ENCODE results near the gene LIFR.
"Not testable (repeated sequence)": the region's sequence is repeated elsewhere in the genome, so short reads cannot be mapped to it uniquely, and the experiment has no call there.

The LIFR gene

GRCh38 chr5:38576442-38576841, 20.0 kb upstream of the LIFR start:
- TF ChIP-seq CTCF (IDR thresholded peaks at IDR 0.05; ENCODE audit: low read depth, low read length) = no peak
- no peak overlapping the region for H3K4me3 ChIP-seq (ENCODE audit: low read depth, low read length)

GRCh38 chr5:38575476-38575875, 19.0 kb upstream of the LIFR start:
- H3K4me1 ChIP-seq = peaks cover 10% of the 10 kb centered on the region
- DNase-seq = no peak
- H3K27me3 ChIP-seq = no peaks in the 10 kb centered on the region
- H3K4me3 ChIP-seq (ENCODE audit: low read depth, low read length) = no peak overlapping the region
- H3K9me3 ChIP-seq = no peaks in the 10 kb centered on the region
- no peaks in the 10 kb centered on the region for H3K36me3 ChIP-seq
- TF ChIP-seq CTCF (IDR thresholded peaks at IDR 0.05; ENCODE audit: low read depth, low read length) = no peak

More at GRCh38 chr5:38576442-38576841, 20.0 kb upstream of the LIFR start:
- Histone ChIP-seq H3K4me1 (peaks cover 10% of the 10 kb centered on the region), H3K27me3 (no peaks in the 10 kb centered on the region), H3K9me3 (no peaks in the 10 kb centered on the region), H3K36me3 (no peaks in the 10 kb centered on the region)
- no peak for DNase-seq

DNA sequence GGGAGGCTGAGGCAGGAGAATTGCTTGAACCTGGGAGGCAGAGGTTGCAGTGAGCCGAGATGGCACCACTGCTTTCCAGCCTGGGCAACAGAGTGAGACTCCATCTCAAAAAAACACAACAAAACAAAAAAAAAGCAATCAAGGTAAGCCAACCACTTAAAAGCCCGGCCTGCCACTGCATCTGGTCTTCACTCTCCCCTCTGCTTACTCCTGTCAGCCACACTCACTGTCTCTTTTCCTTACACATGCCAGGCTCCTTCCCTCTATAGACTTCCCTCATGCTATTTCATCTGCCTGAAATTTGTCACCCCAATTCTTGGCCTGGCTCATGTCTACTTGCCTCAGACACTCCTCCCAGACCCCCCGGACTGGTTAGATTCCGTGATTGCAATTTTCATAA, 17.6 kb upstream of the LIFR start:
- Histone ChIP-seq H3K4me1 (peaks cover 10% of the 10 kb centered on the region), H3K36me3 (no peaks in the 10 kb centered on the region), H3K4me3 (ENCODE audit: low read depth, low read length) (no peak overlapping the region), H3K27me3 (no peaks in the 10 kb centered on the region), H3K9me3 (no peaks in the 10 kb centered on the region)
- DNase-seq = no peak
- TF ChIP-seq CTCF (IDR thresholded peaks at IDR 0.05; ENCODE audit: low read depth, low read length) = no peak

- DNase-seq = no peak
- no peaks in the 10 kb centered on the region for H3K9me3 ChIP-seq
- no peak overlapping the region for H3K4me3 ChIP-seq (ENCODE audit: low read depth, low read length)
- H3K36me3 ChIP-seq = no peaks in the 10 kb centered on the region
- TF ChIP-seq CTCF (IDR thresholded peaks at IDR 0.05; ENCODE audit: low read depth, low read length) = no peak
- no peaks in the 10 kb centered on the region for H3K27me3 ChIP-seq
- H3K4me1 ChIP-seq = peaks cover 10% of the 10 kb centered on the region
These were observed 17.1 kb upstream of the LIFR start for GRCh38 chr5:38573521-38573920.

- Histone ChIP-seq H3K36me3 (no peaks in the 10 kb centered on the region), H3K4me3 (ENCODE audit: low read depth, low read length) (no peak overlapping the region), H3K9me3 (no peaks in the 10 kb centered on the region), H3K27me3 (no peaks in the 10 kb centered on the region), H3K4me1 (no peaks in the 10 kb centered on the region)
- DNase-seq = no peak
- no peak for TF ChIP-seq CTCF (IDR thresholded peaks at IDR 0.05; ENCODE audit: low read depth, low read length)
These were observed 12.7 kb upstream of the LIFR start for GRCh38 chr5:38569180-38569579.

- DNase-seq; H3K36me3 ChIP-seq; H3K27me3 ChIP-seq; H3K9me3 ChIP-seq; H3K4me3 ChIP-seq (ENCODE audit: low read depth, low read length); H3K4me1 ChIP-seq: not testable (repeated sequence)
These were observed 10.9 kb upstream of the LIFR start for GRCh38 chr5:38567306-38567705.

- H3K27me3 ChIP-seq = no peaks in the 10 kb centered on the region
- TF ChIP-seq CTCF (IDR thresholded peaks at IDR 0.05; ENCODE audit: low read depth, low read length) = no peak
- no peak for DNase-seq
- H3K4me1 ChIP-seq = peaks cover 13% of the 10 kb centered on the region
- no peaks in the 10 kb centered on the region for H3K36me3 ChIP-seq
- H3K9me3 ChIP-seq = no peaks in the 10 kb centered on the region
- H3K4me3 ChIP-seq (ENCODE audit: low read depth, low read length) = no peak overlapping the region
These were observed 7.2 kb upstream of the LIFR start for GRCh38 chr5:38563624-38564023.

Data from BE2C (cell line).